Measurements from ENCODE around the gene HVCN1.

GRCh38 chr12:110696283-110696682 is 7.4 kb upstream of the HVCN1 start:
- TF ChIP-seq CTCF (IDR thresholded peaks at IDR 0.05) (no peak), EP300 (IDR thresholded peaks at IDR 0.05) (no peak), POLR2A (IDR thresholded peaks at IDR 0.05) (no peak)
